GM19238 (cell line): ENCODE results near the gene C14orf39.
"Not testable (repeated sequence)": the region's sequence is repeated elsewhere in the genome, so short reads cannot be mapped to it uniquely, and the experiment has no call there.

Experiments used
- DNase-seq: peaks from one replicate; pipeline ENCODE4 v3.0.0; 2011; ENCODE audit warnings: low spot score; ENCODE audit not compliant: insufficient read length

C14orf39 gene

GRCh38 chr14:60495946-60496345 lies 10.1 kb upstream of the C14orf39 start:
- no peak for DNase-seq

- DNase-seq = no peak
These were observed 4.4 kb upstream of the C14orf39 start for GRCh38 chr14:60490270-60490669.

GRCh38 chr14:60488175-60488574 lies 2.3 kb upstream of the C14orf39 start:
- DNase-seq = no peak

GRCh38 chr14:60487211-60487610 lies 1.3 kb upstream of the C14orf39 start:
- DNase-seq = no peak

- no peak for DNase-seq
These were observed 736 bp downstream of the C14orf39 start for GRCh38 chr14:60485057-60485597.

- DNase-seq = no peak
These were observed 3.1 kb downstream of the C14orf39 start for GRCh38 chr14:60482743-60483142.

GRCh38 chr14:60480248-60480647 lies 5.6 kb downstream of the C14orf39 start:
- DNase-seq = not testable (repeated sequence)

GRCh38 chr14:60455875-60456274 lies 30.0 kb downstream of the C14orf39 start:
- no peak for DNase-seq

- no peak for DNase-seq
These were observed 55.6 kb downstream of the C14orf39 start for GRCh38 chr14:60430276-60430675.

- no peak for DNase-seq
These were observed 65.8 kb downstream of the C14orf39 start for GRCh38 chr14:60420050-60420449.

GRCh38 chr14:60397550-60397949 lies 88.3 kb downstream of the C14orf39 start:
- DNase-seq = not testable (repeated sequence)

GRCh38 chr14:60396718-60397343 lies 89.0 kb downstream of the C14orf39 start:
- DNase-seq = no peak
